Mammary epithelial cell (primary cell): ENCODE data around the gene RPS6KA3.

Source experiments
- EZH2 ChIP-seq: IDR thresholded peaks from 2 replicates; pipeline ENCODE4 v1.6.1; 2012; ENCODE audit warnings: low read length, inconsistent platforms, borderline replicate concordance
- TF ChIP-seq, protein P1 (sequence below), 2 donors: IDR thresholded peaks in 1 of 2; conservative IDR thresholded peaks in 1 of 2; 2 replicates each; pipeline ENCODE4 v1.5.1; 2011 to 2012; ENCODE audit warnings: inconsistent platforms in 2 of 2, low read length in 2 of 2, mild to moderate bottlenecking in 2 of 2, control low read depth in 1 of 2, low read depth in 1 of 2; ENCODE audit not compliant: insufficient read depth in 1 of 2; ENCODE audit errors: extremely low read depth in 1 of 2

- TF ChIP-seq, protein P1, sequence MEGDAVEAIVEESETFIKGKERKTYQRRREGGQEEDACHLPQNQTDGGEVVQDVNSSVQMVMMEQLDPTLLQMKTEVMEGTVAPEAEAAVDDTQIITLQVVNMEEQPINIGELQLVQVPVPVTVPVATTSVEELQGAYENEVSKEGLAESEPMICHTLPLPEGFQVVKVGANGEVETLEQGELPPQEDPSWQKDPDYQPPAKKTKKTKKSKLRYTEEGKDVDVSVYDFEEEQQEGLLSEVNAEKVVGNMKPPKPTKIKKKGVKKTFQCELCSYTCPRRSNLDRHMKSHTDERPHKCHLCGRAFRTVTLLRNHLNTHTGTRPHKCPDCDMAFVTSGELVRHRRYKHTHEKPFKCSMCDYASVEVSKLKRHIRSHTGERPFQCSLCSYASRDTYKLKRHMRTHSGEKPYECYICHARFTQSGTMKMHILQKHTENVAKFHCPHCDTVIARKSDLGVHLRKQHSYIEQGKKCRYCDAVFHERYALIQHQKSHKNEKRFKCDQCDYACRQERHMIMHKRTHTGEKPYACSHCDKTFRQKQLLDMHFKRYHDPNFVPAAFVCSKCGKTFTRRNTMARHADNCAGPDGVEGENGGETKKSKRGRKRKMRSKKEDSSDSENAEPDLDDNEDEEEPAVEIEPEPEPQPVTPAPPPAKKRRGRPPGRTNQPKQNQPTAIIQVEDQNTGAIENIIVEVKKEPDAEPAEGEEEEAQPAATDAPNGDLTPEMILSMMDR (conservative IDR thresholded peaks at IDR 0.05 in 1 of 2, IDR thresholded peaks at IDR 0.05 in 1 of 2; ENCODE audit: extremely low read depth in 1 of 2, insufficient read depth in 1 of 2, low read depth in 1 of 2, low read length in 2 of 2): no peak
- TF ChIP-seq EZH2: no peak
These were observed 134.0 kb downstream of the RPS6KA3 start for GRCh38 chrX:20132666-20133065.
